Measurements from ENCODE around the gene B9D2. TPM values are rescaled to one million over a fixed set of nuclear protein-coding genes. Genes with fewer than 3 reads are reported as not detected.

The B9D2 gene
- total RNA-seq, 1 donor from 2014 or later, result 1.1 TPM

GRCh38 chr19:41327576-41328156 lies 36.3 kb downstream of the B9D2 start:
- TF ChIP-seq CTCF (IDR thresholded peaks at IDR 0.05; ENCODE audit: insufficient read depth, low read length, severe bottlenecking), result no peak
- peak overlapping the region; percentile 24 for H3K4me3 ChIP-seq (ENCODE audit: low read depth, low read length)
- DNase-seq (ENCODE audit: low read depth), result peak; percentile 85
- H3K36me3 ChIP-seq (ENCODE audit: control insufficient read depth, insufficient read depth, low read length), result peaks cover 10% of the 10 kb centered on the region
- no peaks in the 10 kb centered on the region for H3K27me3 ChIP-seq (ENCODE audit: control insufficient read depth, insufficient read depth, low read length)
- peak; percentile 79 for FAIRE-seq

- Histone ChIP-seq H3K4me3 (ENCODE audit: low read depth, low read length) (peak overlapping the region; percentile 24), H3K27me3 (ENCODE audit: control insufficient read depth, insufficient read depth, low read length) (no peaks in the 10 kb centered on the region), H3K36me3 (ENCODE audit: control insufficient read depth, insufficient read depth, low read length) (peaks cover 9% of the 10 kb centered on the region)
- TF ChIP-seq CTCF (IDR thresholded peaks at IDR 0.05; ENCODE audit: insufficient read depth, low read length, severe bottlenecking), result no peak
- DNase-seq (ENCODE audit: low read depth), result no peak
- no peak for FAIRE-seq
Observed at GRCh38 chr19:41327076-41327575, 36.8 kb downstream of the B9D2 start.

GRCh38 chr19:41325947-41326706 lies 37.8 kb downstream of the B9D2 start:
- no peak for TF ChIP-seq CTCF (IDR thresholded peaks at IDR 0.05; ENCODE audit: insufficient read depth, low read length, severe bottlenecking)
- Histone ChIP-seq H3K36me3 (ENCODE audit: control insufficient read depth, insufficient read depth, low read length) (peaks cover 4% of the 10 kb centered on the region), H3K4me3 (ENCODE audit: low read depth, low read length) (no peak overlapping the region), H3K27me3 (ENCODE audit: control insufficient read depth, insufficient read depth, low read length) (no peaks in the 10 kb centered on the region)
- FAIRE-seq (peak; percentile 47), DNase-seq (ENCODE audit: low read depth) (peak; percentile 39)

- FAIRE-seq (no peak), DNase-seq (ENCODE audit: low read depth) (no peak)
- H3K36me3 ChIP-seq (ENCODE audit: control insufficient read depth, insufficient read depth, low read length), result peaks cover 6% of the 10 kb centered on the region
- no peak for TF ChIP-seq CTCF (IDR thresholded peaks at IDR 0.05; ENCODE audit: insufficient read depth, low read length, severe bottlenecking)
- no peaks in the 10 kb centered on the region for H3K27me3 ChIP-seq (ENCODE audit: control insufficient read depth, insufficient read depth, low read length)
- peak overlapping the region; percentile 11 for H3K4me3 ChIP-seq (ENCODE audit: low read depth, low read length)
Observed at GRCh38 chr19:41325640-41325946, 38.4 kb downstream of the B9D2 start.

- no peak for FAIRE-seq
- DNase-seq (ENCODE audit: low read depth), result peak; percentile 85
- Histone ChIP-seq H3K27me3 (ENCODE audit: control insufficient read depth, insufficient read depth, low read length) (no peaks in the 10 kb centered on the region), H3K4me3 (ENCODE audit: low read depth, low read length) (peak overlapping the region; percentile 11), H3K36me3 (ENCODE audit: control insufficient read depth, insufficient read depth, low read length) (peaks cover 12% of the 10 kb centered on the region)
- TF ChIP-seq CTCF (IDR thresholded peaks at IDR 0.05; ENCODE audit: insufficient read depth, low read length, severe bottlenecking), result no peak
Observed at GRCh38 chr19:41324921-41325639, 38.9 kb downstream of the B9D2 start.
